Spleen (tissue), 11 donors: ENCODE results near the gene ANKFN1. TPM values are rescaled to one million over a fixed set of nuclear protein-coding genes. Genes with fewer than 3 reads are reported as not detected.

Source experiments
- DNase-seq: peaks from one replicate; pipeline ENCODE4 v3.0.0-alpha.2; 2020
- H3K27ac ChIP-seq, 8 donors: fragments of 200-600 bp; sonication (generic) in 7 of 8; 1 replicate in 4 of 8; 2 replicates in 4 of 8; pipeline versions ENCODE4 v1.5.0 to v1.8.0; 2016 to 2021; ENCODE audit warnings: inconsistent platforms in 4 of 8, mild to moderate bottlenecking in 4 of 8, moderate library complexity in 1 of 8
- H3K27me3 ChIP-seq, 7 donors: fragments of 200-600 bp; sonication (generic) in 6 of 7; replicated peaks in 1 of 7; 1 replicate in 4 of 7; 2 replicates in 3 of 7; pipeline versions ENCODE4 v1.5.0 to v1.8.0; 2016 to 2021; ENCODE audit warnings: inconsistent platforms in 3 of 7, mild to moderate bottlenecking in 1 of 7
- H3K36me3 ChIP-seq, 6 donors: fragments of 200-600 bp; sonication (generic) in 5 of 6; 1 replicate in 4 of 6; 2 replicates in 2 of 6; pipeline versions ENCODE4 v1.5.0 to v1.8.0; 2016 to 2021; ENCODE audit warnings: inconsistent platforms in 2 of 6
- H3K4me1 ChIP-seq, 6 donors: fragments of 200-600 bp; sonication (generic) in 5 of 6; 1 replicate in 3 of 6; 2 replicates in 3 of 6; pipeline versions ENCODE4 v1.5.0 to v1.8.0; 2016 to 2021; ENCODE audit warnings: inconsistent platforms in 3 of 6
- H3K4me3 ChIP-seq, 8 donors: fragments of 200-600 bp; sonication (generic) in 7 of 8; 1 replicate in 4 of 8; 2 replicates in 4 of 8; pipeline versions ENCODE4 v1.5.0 to v1.8.0; 2016 to 2021; ENCODE audit warnings: inconsistent platforms in 4 of 8, mild to moderate bottlenecking in 4 of 8, moderate library complexity in 2 of 8
- H3K9me3 ChIP-seq, 8 donors: fragments of 200-600 bp; sonication (generic) in 7 of 8; 1 replicate in 4 of 8; 2 replicates in 4 of 8; pipeline versions ENCODE4 v1.5.0 to v1.8.0; 2016 to 2021; ENCODE audit warnings: inconsistent platforms in 4 of 8
- CTCF ChIP-seq, 11 experiments: fragments of 200-600 bp in 7 of 11; fragments of 450-650 bp in 4 of 11; sonication (generic) in 4 of 11; IDR thresholded peaks in 8 of 11; conservative IDR thresholded peaks in 3 of 11; 1 replicate in 7 of 11; 2 replicates in 4 of 11; pipeline versions ENCODE4 v1.4.0 to v1.8.0; 2016 to 2021; ENCODE audit warnings: antibody characterized with exemption in 11 of 11, inconsistent platforms in 4 of 11, mild to moderate bottlenecking in 1 of 11
- POLR2A ChIP-seq, 3 donors: fragments of 450-650 bp; IDR thresholded peaks; one replicate each; pipeline ENCODE4 v1.5.1; 2017; ENCODE audit warnings: antibody characterized with exemption in 3 of 3, mild to moderate bottlenecking in 1 of 3
- POLR2AphosphoS5 ChIP-seq, 3 donors: sonication (generic); formaldehyde crosslinking; IDR thresholded peaks; one replicate each; pipeline ENCODE4 v1.5.1; 2017; ENCODE audit warnings: antibody characterized with exemption in 3 of 3
- WGBS, 5 donors: extraction: QIAGEN DNeasy Blood & Tissue Kit in 3 of 5; methylation state at CpG; one replicate each; pipeline versions ENCODE4 v1.1.5 to v1.1.7; 2013 to 2018; 5-methylcytosine and 5-hydroxymethylcytosine counted together
- intact Hi-C: fragments of 100-400 bp; cut with DNase I; formaldehyde crosslinking; loops from one replicate; pipeline ENCODE4 v1.15.0; 2023; ENCODE audit warnings: low total_unique reads
- polyA plus RNA-seq, 3 donors: library from polyadenylated mRNA; stranded (reverse); fragments of 200-250 nt; gene quantifications; one replicate each; pipeline ENCODE4 v1.2.1, GENCODE V29; 2013
- total RNA-seq, 7 donors: library from RNA; depleted of rRNA in 3 of 7; stranded (reverse); fragments of >200 nt in 3 of 7; fragmentation: NEBNext Ultra II Directional in 4 of 7; extraction: Animal tissue kit (Norgen Biotek cat#: 25700) in 4 of 7; gene quantifications; one replicate each; pipeline versions ENCODE4 v1.1.0 to v1.2.1, GENCODE V29; 2016 to 2021
- donor health status: healthy with polysubstance abuse.
- donor health status: DM: no; HTN: no; CAD: no; lungs with moderate emphysema.
- donor health status: DM: no; HTN: no; CAD: no.
- donor health status: Bipolar disorder and iron deficiency.
- donor health status: healthy.
- donor health status: DM: no; HTN: no; CAD: no.
- donor health status: DM: yes; HTN: yes; CAD: no.

ANKFN1 gene
- total and polyA plus RNA-seq, 10 donors: 0.19 to 0.58 TPM; not detected in 8

DNA sequence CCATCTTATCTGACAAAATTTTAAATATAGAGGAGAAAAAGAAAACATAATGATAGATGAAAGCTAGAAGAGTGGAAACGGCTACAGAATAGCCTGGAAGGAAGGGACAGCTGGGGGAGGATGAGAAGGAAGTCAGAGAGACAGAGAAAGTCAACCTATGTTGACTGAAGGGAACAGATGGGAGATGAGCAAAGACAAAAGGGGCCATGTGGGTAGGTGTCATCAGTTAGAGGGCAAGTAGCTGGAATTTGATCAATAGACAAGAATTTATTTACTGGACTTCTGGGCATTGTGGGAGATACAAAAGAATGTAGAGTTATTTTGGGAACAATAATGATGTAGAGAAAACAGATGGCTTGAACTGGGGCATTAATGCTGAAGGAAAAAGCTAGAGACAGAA lies 194.4 kb downstream of the ANKFN1 start:
- H3K27me3 ChIP-seq: no peaks in the 10 kb centered on the region
- H3K4me1 ChIP-seq: no peaks in the 10 kb centered on the region
- peaks cover 0 to 22% (median 9%) of the 10 kb centered on the region in 8 donors for H3K9me3 ChIP-seq
- intact Hi-C loops: no loop called here
- no peaks in the 10 kb centered on the region for H3K36me3 ChIP-seq
- H3K4me3 ChIP-seq: no peak overlapping the region
- TF ChIP-seq POLR2AphosphoS5 (IDR thresholded peaks at IDR 0.05) (no peak), POLR2A (IDR thresholded peaks at IDR 0.05) (no peak), CTCF (IDR thresholded peaks at IDR 0.05 in 8 of 11, conservative IDR thresholded peaks at IDR 0.05 in 3 of 11) (no peak)
- DNase-seq: no peak
- no peak overlapping the region for H3K27ac ChIP-seq
- 39 to 69% (median 63%) methylated on average over 1 of the region's 1 CpG for WGBS, 5 donors

GRCh38 chr17:56350592-56350991 lies 197.3 kb downstream of the ANKFN1 start:
- no peak for DNase-seq
- H3K36me3 ChIP-seq: no peaks in the 10 kb centered on the region
- intact Hi-C loops: no loop called here
- H3K27me3 ChIP-seq: no peaks in the 10 kb centered on the region
- H3K9me3 ChIP-seq: peaks cover 0 to 10% (median 3%) of the 10 kb centered on the region in 8 donors
- H3K4me1 ChIP-seq: no peaks in the 10 kb centered on the region
- TF ChIP-seq POLR2AphosphoS5 (IDR thresholded peaks at IDR 0.05): no peak
- no peak overlapping the region for H3K4me3 ChIP-seq
- 72 to 83% (median 80%) methylated on average over 8 of the region's 8 CpGs for WGBS, 5 donors
- H3K27ac ChIP-seq: no peak overlapping the region

- peaks cover 0 to under 1% (median 0%) of the 10 kb centered on the region in 8 donors for H3K9me3 ChIP-seq
- no peaks in the 10 kb centered on the region for H3K27me3 ChIP-seq
- WGBS, 5 donors: 74 to 88% (median 83%) methylated on average over 5 of the region's 5 CpGs
- H3K36me3 ChIP-seq: no peaks in the 10 kb centered on the region
- no peak for TF ChIP-seq POLR2AphosphoS5 (IDR thresholded peaks at IDR 0.05)
- TF ChIP-seq POLR2A (IDR thresholded peaks at IDR 0.05): no peak
- TF ChIP-seq CTCF (IDR thresholded peaks at IDR 0.05 in 8 of 11, conservative IDR thresholded peaks at IDR 0.05 in 3 of 11): no peak
- H3K27ac ChIP-seq: no peak overlapping the region
- no peak for DNase-seq
- intact Hi-C loops: no loop called here
- no peaks in the 10 kb centered on the region for H3K4me1 ChIP-seq
- no peak overlapping the region for H3K4me3 ChIP-seq
Measured at GRCh38 chr17:56351675-56352074, 198.4 kb downstream of the ANKFN1 start.

DNA sequence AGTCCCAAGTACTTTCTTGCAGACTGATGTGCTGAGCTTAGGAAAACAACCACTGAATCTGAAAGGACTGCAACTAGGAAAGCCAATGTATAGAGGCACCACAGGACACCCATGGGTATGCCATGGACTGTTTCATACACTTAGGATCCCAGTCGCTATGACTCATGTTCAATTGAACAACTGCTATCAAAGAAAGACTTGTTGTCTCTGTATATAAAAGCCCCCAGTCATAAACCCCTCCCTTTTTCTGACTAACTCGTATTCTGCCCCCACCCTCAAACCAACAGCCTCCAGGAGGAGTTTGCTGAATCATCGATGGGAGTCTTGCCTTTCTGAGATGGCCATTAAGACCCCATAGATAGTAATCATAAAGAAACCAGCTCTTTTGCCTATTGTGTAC lies 205.4 kb downstream of the ANKFN1 start:
- H3K27ac ChIP-seq: no peak overlapping the region
- no peak for DNase-seq
- no peaks in the 10 kb centered on the region for H3K36me3 ChIP-seq
- no peaks in the 10 kb centered on the region for H3K4me1 ChIP-seq
- TF ChIP-seq POLR2AphosphoS5 (IDR thresholded peaks at IDR 0.05): no peak
- no peak for TF ChIP-seq POLR2A (IDR thresholded peaks at IDR 0.05)
- TF ChIP-seq CTCF (IDR thresholded peaks at IDR 0.05 in 8 of 11, conservative IDR thresholded peaks at IDR 0.05 in 3 of 11): no peak
- no peak overlapping the region for H3K4me3 ChIP-seq
- H3K27me3 ChIP-seq: no peaks in the 10 kb centered on the region
- 78 to 88% (median 84%) methylated on average over 3 of the region's 3 CpGs for WGBS, 5 donors
- H3K9me3 ChIP-seq: no peaks in the 10 kb centered on the region
- intact Hi-C loops: no loop called here

- H3K36me3 ChIP-seq: no peaks in the 10 kb centered on the region
- no peaks in the 10 kb centered on the region for H3K27me3 ChIP-seq
- no peak overlapping the region for H3K27ac ChIP-seq
- no peaks in the 10 kb centered on the region for H3K9me3 ChIP-seq
- DNase-seq: no peak
- no peak overlapping the region for H3K4me3 ChIP-seq
- intact Hi-C loops: no loop called here
- 50 to 83% (median 67%) methylated on average over 2 of the region's 2 CpGs for WGBS, 5 donors
- TF ChIP-seq CTCF (IDR thresholded peaks at IDR 0.05 in 8 of 11, conservative IDR thresholded peaks at IDR 0.05 in 3 of 11): no peak
- TF ChIP-seq POLR2AphosphoS5 (IDR thresholded peaks at IDR 0.05): no peak
- no peak for TF ChIP-seq POLR2A (IDR thresholded peaks at IDR 0.05)
- H3K4me1 ChIP-seq: no peaks in the 10 kb centered on the region
Measured at GRCh38 chr17:56359518-56359917, 206.2 kb downstream of the ANKFN1 start.
